ENCODE measurements around the gene CLCN3.

CLCN3 gene

DNA sequence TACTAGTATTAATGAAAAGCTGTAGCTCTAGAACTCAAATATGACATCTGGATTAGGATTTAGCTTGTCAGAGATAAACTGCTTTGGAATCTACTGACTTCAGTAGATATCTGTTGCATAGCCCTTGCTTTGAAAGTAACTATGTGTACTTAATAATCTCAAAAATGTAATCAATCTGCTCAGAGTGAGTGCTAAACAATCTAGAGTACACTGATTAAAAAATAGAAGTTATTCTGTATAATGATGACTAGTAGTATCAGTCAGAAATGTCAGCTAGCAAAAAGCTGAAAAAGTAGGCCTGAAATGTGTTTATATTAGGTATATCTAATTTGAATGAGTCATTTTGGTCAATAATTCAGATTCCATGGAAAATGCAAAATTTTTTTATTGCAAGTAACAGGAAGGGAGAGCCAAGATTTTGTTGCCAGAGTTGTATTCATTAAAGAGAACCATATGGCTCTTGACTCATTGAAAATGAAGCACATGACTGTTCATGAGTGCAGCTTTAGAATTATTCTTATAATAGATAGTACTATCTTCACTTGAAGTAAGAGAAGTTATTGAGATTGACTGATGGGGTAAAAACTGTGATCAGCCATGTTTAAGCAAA is 20.0 kb downstream of the CLCN3 start:
- H3K4me3 ChIP-seq (ENCODE audit: low read depth, low read length) = no peak overlapping the region
- TF ChIP-seq, protein P1, sequence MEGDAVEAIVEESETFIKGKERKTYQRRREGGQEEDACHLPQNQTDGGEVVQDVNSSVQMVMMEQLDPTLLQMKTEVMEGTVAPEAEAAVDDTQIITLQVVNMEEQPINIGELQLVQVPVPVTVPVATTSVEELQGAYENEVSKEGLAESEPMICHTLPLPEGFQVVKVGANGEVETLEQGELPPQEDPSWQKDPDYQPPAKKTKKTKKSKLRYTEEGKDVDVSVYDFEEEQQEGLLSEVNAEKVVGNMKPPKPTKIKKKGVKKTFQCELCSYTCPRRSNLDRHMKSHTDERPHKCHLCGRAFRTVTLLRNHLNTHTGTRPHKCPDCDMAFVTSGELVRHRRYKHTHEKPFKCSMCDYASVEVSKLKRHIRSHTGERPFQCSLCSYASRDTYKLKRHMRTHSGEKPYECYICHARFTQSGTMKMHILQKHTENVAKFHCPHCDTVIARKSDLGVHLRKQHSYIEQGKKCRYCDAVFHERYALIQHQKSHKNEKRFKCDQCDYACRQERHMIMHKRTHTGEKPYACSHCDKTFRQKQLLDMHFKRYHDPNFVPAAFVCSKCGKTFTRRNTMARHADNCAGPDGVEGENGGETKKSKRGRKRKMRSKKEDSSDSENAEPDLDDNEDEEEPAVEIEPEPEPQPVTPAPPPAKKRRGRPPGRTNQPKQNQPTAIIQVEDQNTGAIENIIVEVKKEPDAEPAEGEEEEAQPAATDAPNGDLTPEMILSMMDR (IDR thresholded peaks at IDR 0.05; ENCODE audit: borderline replicate concordance, insufficient read depth, low read depth, low read length) = no peak

DNA sequence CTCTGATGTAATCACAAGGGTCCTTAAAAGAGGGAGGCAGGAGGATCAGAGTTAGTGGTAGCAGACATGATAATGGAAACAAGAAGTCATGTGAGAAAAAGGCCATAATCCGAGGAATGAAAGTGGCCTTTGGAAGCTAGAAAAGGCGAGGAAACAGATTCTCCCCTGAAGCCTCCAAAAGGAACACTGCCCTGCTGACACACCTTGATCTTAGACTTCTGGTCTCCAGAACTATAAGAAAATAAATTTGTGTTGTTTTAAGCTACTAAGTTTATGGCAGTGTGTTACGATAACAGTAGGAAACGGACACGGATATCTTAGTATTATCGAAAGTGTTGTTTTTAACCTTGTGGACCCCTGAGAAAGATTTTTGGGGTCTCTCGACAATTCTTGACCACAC is 24.4 kb downstream of the CLCN3 start:
- TF ChIP-seq, protein P1 (IDR thresholded peaks at IDR 0.05; ENCODE audit: borderline replicate concordance, insufficient read depth, low read depth, low read length) = no peak
- no peak overlapping the region for H3K4me3 ChIP-seq (ENCODE audit: low read depth, low read length)

DNA sequence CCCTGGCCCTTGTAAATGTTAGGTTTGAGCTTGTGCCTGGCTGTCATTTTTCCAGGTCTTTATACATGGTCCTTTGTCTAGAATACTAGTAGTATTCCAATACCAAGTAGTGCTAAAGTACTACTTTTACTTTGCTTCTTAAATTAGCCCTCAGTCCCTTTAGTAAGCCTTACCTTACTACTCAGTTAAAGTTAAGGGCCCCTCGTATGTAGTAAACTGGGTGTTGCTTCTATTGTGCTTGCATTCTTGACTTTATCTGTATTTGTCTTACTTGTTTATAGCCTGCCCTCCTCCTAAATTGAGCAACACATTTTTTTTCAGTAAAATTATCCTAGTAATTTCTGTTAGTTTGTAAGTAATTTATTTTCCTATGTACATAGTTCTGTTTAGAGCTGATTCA is 25.2 kb downstream of the CLCN3 start:
- no peak overlapping the region for H3K4me3 ChIP-seq (ENCODE audit: low read depth, low read length)
- TF ChIP-seq, protein P1 (IDR thresholded peaks at IDR 0.05; ENCODE audit: borderline replicate concordance, insufficient read depth, low read depth, low read length) = no peak

DNA sequence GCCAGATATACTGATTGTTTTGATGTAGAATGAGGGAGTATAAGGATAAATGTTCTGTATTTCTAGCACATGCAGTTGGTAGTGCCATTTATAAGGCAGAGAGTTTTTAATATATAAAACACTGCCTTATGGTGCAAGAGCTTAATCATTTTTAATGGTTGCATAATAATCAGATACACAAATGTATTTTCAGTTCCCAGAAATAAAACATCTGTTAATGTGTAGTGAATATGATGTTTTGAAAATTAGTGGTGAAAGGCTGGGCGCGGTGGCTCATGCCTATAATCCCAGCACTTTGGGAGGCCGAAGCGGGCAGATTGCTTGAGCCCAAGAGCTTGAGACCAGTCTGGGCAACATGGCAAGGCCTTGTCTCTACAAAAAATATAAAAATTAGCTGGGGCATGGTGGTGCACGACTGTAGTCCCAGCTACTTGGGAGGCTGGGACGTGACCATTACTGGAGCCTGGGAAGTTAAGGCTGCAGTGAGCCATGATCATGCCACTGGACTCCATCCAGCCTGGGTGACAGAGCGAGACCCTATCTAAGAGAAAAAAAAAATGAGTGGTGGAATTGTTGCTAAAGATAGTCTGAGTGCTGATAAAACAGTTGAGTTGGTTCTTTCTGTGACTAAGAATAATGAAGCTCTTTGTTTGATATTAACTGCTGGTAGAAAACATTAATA is 29.3 kb downstream of the CLCN3 start:
- TF ChIP-seq, protein P1 (IDR thresholded peaks at IDR 0.05; ENCODE audit: borderline replicate concordance, insufficient read depth, low read depth, low read length) = no peak
- H3K4me3 ChIP-seq (ENCODE audit: low read depth, low read length) = no peak overlapping the region

- TF ChIP-seq, protein P1 (IDR thresholded peaks at IDR 0.05; ENCODE audit: borderline replicate concordance, insufficient read depth, low read depth, low read length) = no peak
These were observed 30.0 kb downstream of the CLCN3 start for GRCh38 chr4:169650227-169650936.

GRCh38 chr4:169652535-169652934 is 32.2 kb downstream of the CLCN3 start:
- TF ChIP-seq, protein P1 (IDR thresholded peaks at IDR 0.05; ENCODE audit: borderline replicate concordance, insufficient read depth, low read depth, low read length) = no peak
- H3K4me3 ChIP-seq (ENCODE audit: low read depth, low read length) = no peak overlapping the region

More at GRCh38 chr4:169650227-169650936, 30.0 kb downstream of the CLCN3 start:
- H3K4me3 ChIP-seq (ENCODE audit: low read depth, low read length) = no peak overlapping the region
